Mesendoderm (in vitro differentiated cells): Measurements from ENCODE around the gene UTS2B.

Experiments
- DNase-seq: peaks from one replicate; pipeline ENCODE4 v3.0.0; 2013
- H2AK5ac ChIP-seq: 2 replicates; pipeline ENCODE4 v1.6.1; 2013; ENCODE audit warnings: low read length, inconsistent platforms
- H2BK120ac ChIP-seq: 2 replicates; pipeline ENCODE4 v1.6.1; 2013; ENCODE audit warnings: low read depth, mild to moderate bottlenecking, low read length, moderate library complexity, mixed read lengths
- H2BK15ac ChIP-seq: replicated peaks from 2 replicates; pipeline ENCODE4 v1.6.1; 2013; ENCODE audit warnings: low read depth, mild to moderate bottlenecking, moderate library complexity
- H2BK5ac ChIP-seq: 2 replicates; pipeline ENCODE4 v1.6.1; 2013; ENCODE audit warnings: low read length, inconsistent platforms
- H3K18ac ChIP-seq: 2 replicates; pipeline ENCODE4 v1.6.1; 2013; ENCODE audit warnings: mild to moderate bottlenecking, low read length, mixed read lengths
- H3K23ac ChIP-seq: one replicate; pipeline ENCODE4 v1.6.1; 2013; ENCODE audit warnings: low read length
- H3K27ac ChIP-seq: 2 replicates; pipeline ENCODE4 v1.5.1; 2013; ENCODE audit warnings: low read depth, mild to moderate bottlenecking, inconsistent platforms, low read length, moderate library complexity
- H3K27me3 ChIP-seq: 2 replicates; pipeline ENCODE4 v1.6.1; 2013; ENCODE audit warnings: low read length, control low read depth, mild to moderate bottlenecking, inconsistent platforms; ENCODE audit not compliant: insufficient read depth, poor library complexity
- H3K36me3 ChIP-seq: 2 replicates; pipeline ENCODE4 v1.6.1; 2013; ENCODE audit warnings: low read length, inconsistent platforms; ENCODE audit not compliant: control insufficient read depth, insufficient read depth
- H3K4ac ChIP-seq: one replicate; pipeline ENCODE4 v1.6.1; 2013; ENCODE audit warnings: low read depth, mild to moderate bottlenecking, low read length, moderate library complexity
- H3K4me1 ChIP-seq: 2 replicates; pipeline ENCODE4 v1.6.1; 2013; ENCODE audit warnings: low read depth, low read length, inconsistent platforms; ENCODE audit not compliant: control insufficient read depth
- H3K4me2 ChIP-seq: 2 replicates; pipeline ENCODE4 v1.6.1; 2013; ENCODE audit warnings: low read length
- H3K4me3 ChIP-seq: 2 replicates; pipeline ENCODE4 v1.5.1; 2013; ENCODE audit warnings: mild to moderate bottlenecking, low read length
- H3K56ac ChIP-seq: one replicate; pipeline ENCODE4 v1.6.1; 2013; ENCODE audit warnings: low read length
- H3K79me1 ChIP-seq: 2 replicates; pipeline ENCODE4 v1.6.1; 2013; ENCODE audit warnings: low read length, inconsistent platforms
- H3K79me2 ChIP-seq: 2 replicates; pipeline ENCODE4 v1.6.1; 2013; ENCODE audit warnings: mild to moderate bottlenecking, low read length; ENCODE audit not compliant: control insufficient read depth, insufficient read depth
- H3K9ac ChIP-seq: 2 replicates; pipeline ENCODE4 v1.6.1; 2013; ENCODE audit warnings: low read length, inconsistent platforms
- H4K5ac ChIP-seq: one replicate; pipeline ENCODE4 v1.6.1; 2013; ENCODE audit warnings: low read length
- H4K8ac ChIP-seq: one replicate; pipeline ENCODE4 v1.6.1; 2013; ENCODE audit warnings: low read depth, mild to moderate bottlenecking, control low read depth, low read length, moderate library complexity
- WGBS: extraction: QIAGEN DNeasy Blood & Tissue Kit; methylation state at CpG from one replicate; pipeline ENCODE4 v1.1.7; 2013; ENCODE audit warnings: low lambda C conversion rate, missing lambda C conversion rate; ENCODE audit not compliant: insufficient coverage; ENCODE audit errors: extremely low coverage; 5-methylcytosine and 5-hydroxymethylcytosine counted together

UTS2B gene

DNA sequence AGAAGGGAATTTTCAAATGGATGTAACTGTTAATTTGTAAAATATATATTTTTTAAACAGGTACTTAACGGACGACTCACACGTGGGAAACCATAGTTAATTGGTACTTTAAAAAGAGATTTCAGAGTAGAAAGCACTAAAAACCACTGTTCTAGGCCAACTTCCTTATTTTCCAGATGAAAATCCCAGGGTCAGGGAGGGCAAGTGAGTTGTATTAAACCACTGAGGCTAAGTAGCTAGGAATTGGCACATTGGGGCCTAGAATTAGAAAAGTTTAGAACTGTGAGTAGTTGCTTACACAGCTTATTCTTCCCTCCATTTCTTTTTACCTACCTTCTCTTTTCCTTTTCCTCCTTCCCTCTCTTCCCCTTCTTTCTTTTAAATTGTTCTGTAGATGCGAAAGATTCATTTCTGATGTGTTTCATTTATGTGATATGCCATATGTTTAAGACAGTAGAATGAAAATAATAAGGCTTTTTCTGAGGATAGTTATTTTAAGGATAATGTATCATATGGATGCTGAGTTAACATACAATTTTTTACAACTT is 4.1 kb upstream of the UTS2B start:
- Histone ChIP-seq H3K9ac (no peak overlapping the region), H3K27me3 (no peaks in the 10 kb centered on the region), H3K79me2 (peaks cover 19% of the 10 kb centered on the region), H3K18ac (no peak overlapping the region), H3K4me3 (no peak overlapping the region), H3K36me3 (no peaks in the 10 kb centered on the region), H4K5ac (no peak overlapping the region), H2BK15ac (no peak overlapping the region), H3K23ac (no peak overlapping the region), H3K27ac (no peak overlapping the region), H3K79me1 (peaks cover 1% of the 10 kb centered on the region), H3K4ac (no peak overlapping the region), H2BK5ac (no peak overlapping the region), H4K8ac (peak overlapping the region; percentile 56), H2AK5ac (no peak overlapping the region), H3K4me1 (peaks cover 4% of the 10 kb centered on the region), H2BK120ac (no peak overlapping the region), H3K4me2 (no peak overlapping the region), H3K56ac (no peak overlapping the region)
- WGBS = no CpG with 5 or more reads among the region's 4 CpGs
- DNase-seq = no peak

DNA sequence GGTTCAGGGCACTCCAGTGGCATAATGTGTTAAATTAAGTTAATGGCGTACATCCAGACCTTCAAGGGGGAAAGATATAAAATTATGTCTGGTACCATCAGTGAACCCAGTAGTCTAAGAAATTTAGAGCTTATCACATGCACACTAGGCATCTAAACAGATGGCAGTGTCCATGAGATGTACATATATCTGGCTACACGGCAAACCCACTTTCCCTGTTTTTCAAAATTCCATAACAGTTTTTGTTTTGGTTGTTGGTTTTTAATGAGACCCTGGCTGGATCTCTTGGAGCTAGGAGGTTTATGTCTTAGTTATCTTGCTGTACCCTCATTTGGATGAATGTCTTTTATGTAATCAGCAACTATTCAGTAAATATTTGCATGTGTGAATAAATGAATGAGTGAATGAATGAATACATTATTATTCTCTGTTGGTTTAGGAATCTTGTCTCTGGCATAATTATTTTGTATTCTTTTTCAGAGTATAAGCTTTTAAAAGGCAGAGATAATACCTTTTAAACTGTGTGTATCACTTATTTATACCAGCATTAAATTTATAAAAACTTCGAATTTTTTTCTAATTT is 3.1 kb upstream of the UTS2B start:
- H3K4ac ChIP-seq = no peak overlapping the region
- H3K9ac ChIP-seq = no peak overlapping the region
- no peak overlapping the region for H4K5ac ChIP-seq
- WGBS = no CpG with 5 or more reads among the region's 3 CpGs
- no peaks in the 10 kb centered on the region for H3K27me3 ChIP-seq
- H3K56ac ChIP-seq = no peak overlapping the region
- H3K23ac ChIP-seq = no peak overlapping the region
- peaks cover 18% of the 10 kb centered on the region for H3K79me2 ChIP-seq
- no peak overlapping the region for H2AK5ac ChIP-seq
- DNase-seq = no peak
- H2BK15ac ChIP-seq = no peak overlapping the region
- H3K4me1 ChIP-seq = peaks cover 7% of the 10 kb centered on the region
- H3K4me3 ChIP-seq = no peak overlapping the region
- H3K36me3 ChIP-seq = no peaks in the 10 kb centered on the region
- H4K8ac ChIP-seq = no peak overlapping the region
- no peak overlapping the region for H2BK120ac ChIP-seq
- H2BK5ac ChIP-seq = no peak overlapping the region
- no peak overlapping the region for H3K18ac ChIP-seq
- no peak overlapping the region for H3K4me2 ChIP-seq
- peaks cover 1% of the 10 kb centered on the region for H3K79me1 ChIP-seq
- no peak overlapping the region for H3K27ac ChIP-seq

DNA sequence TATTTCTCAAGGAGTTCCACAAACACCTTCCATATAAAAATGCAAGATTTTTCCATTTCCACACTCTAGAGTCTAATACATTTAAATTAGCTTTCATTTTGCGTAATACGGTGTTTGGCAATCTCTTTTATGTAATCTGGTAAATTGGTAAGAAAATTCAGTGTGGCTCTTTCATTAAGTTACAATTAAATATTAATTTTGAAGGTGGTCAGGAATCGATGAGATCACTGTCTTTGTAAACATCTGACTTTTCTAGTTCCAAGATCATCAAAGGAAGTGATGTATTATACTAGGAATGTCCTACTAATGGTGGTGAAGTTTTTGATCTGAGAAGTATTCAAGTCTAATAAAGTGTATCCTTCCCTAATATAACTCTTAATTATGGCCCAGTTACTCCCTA is 1.1 kb upstream of the UTS2B start:
- Histone ChIP-seq H3K18ac (no peak overlapping the region), H3K79me2 (peaks cover 18% of the 10 kb centered on the region), H3K36me3 (no peaks in the 10 kb centered on the region), H3K4me1 (peaks cover 10% of the 10 kb centered on the region), H2BK15ac (no peak overlapping the region), H2AK5ac (no peak overlapping the region), H2BK120ac (no peak overlapping the region), H3K4me3 (no peak overlapping the region), H4K8ac (no peak overlapping the region), H3K9ac (no peak overlapping the region), H3K23ac (no peak overlapping the region), H4K5ac (no peak overlapping the region), H3K4me2 (no peak overlapping the region), H3K56ac (no peak overlapping the region), H3K27ac (no peak overlapping the region), H3K4ac (no peak overlapping the region), H3K79me1 (peaks cover 1% of the 10 kb centered on the region), H3K27me3 (no peaks in the 10 kb centered on the region), H2BK5ac (no peak overlapping the region)
- no peak for DNase-seq
- no CpG with 5 or more reads among the region's 3 CpGs for WGBS

DNA sequence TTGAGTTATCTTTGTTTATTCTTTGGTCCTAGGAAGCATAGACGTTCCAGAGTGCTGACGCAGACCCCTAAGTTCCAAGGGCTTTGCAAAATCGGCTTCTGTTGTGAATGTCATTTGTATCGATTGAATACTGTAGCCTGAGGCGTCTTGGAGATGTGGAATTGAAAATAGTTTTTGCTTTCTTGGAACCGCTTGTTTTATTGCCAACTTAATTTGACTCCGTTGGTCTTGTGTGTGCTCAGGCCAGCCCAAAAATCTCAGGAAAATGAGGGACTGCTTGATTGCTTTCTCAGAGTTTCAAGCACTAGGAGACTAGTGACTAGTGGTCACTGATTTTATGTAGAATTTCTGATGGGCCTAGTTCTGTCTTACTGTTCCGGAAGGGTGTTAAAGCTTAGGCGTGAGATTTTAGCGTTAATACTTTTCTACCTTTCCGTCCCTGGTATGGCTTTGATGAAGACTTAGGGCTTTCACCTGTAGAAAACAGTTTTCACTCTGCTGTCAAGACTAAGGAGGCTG is 263 bp upstream of the UTS2B start:
- peak overlapping the region; percentile 14 for H2BK120ac ChIP-seq
- H3K79me1 ChIP-seq = peaks cover 1% of the 10 kb centered on the region
- no peak overlapping the region for H4K5ac ChIP-seq
- peak; percentile 75 for DNase-seq
- peaks cover 18% of the 10 kb centered on the region for H3K79me2 ChIP-seq
- H3K27ac ChIP-seq = no peak overlapping the region
- WGBS = no CpG with 5 or more reads among the region's 11 CpGs
- H3K23ac ChIP-seq = no peak overlapping the region
- H2AK5ac ChIP-seq = no peak overlapping the region
- H3K4me3 ChIP-seq = peak overlapping the region; percentile 61
- no peaks in the 10 kb centered on the region for H3K27me3 ChIP-seq
- H3K4ac ChIP-seq = peak overlapping the region; percentile 45
- H3K4me1 ChIP-seq = peaks cover 10% of the 10 kb centered on the region
- H3K4me2 ChIP-seq = peak overlapping the region; percentile 81
- peak overlapping the region; percentile 88 for H3K18ac ChIP-seq
- no peaks in the 10 kb centered on the region for H3K36me3 ChIP-seq
- peak overlapping the region; percentile 86 for H3K9ac ChIP-seq
- no peak overlapping the region for H2BK5ac ChIP-seq
- peak overlapping the region; percentile 89 for H3K56ac ChIP-seq
- no peak overlapping the region for H2BK15ac ChIP-seq
- no peak overlapping the region for H4K8ac ChIP-seq

DNA sequence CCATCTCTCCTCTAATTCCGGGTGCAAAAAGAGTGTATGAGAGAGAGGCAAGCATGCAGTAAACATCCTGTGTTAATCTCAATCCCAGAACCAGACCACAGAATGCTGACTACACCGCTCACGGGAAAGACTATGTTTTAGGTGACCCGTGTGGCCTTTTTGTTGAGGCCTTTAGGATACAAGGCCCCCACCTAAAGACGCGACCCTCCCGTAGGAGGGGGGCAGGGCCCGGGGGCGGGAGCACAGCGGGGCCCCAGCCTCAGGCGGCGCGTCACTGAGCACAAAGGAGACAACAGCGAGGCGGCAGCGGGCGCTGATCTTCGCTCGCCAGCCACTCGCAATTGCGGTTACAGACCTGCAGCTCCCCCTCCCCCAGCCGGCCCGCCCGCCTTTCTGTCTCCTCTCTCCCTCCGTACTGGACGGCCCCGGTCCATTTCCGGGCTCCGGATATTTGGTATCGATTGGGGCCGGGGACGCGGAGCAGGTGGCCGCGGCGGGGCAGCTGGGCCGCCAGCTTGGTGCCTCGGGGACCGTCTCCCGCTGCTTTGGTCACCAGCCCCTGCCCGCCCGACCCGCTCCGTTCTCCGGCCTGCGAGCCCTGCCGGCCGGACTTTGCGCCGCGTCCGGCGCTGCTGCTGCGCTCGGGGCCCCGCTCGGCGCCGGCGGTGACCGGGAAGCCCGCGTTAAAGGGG is 1.2 kb downstream of the UTS2B start, which contains the start of gene CCDC50:
Gene CCDC50, plus strand, starts transcription at position 433 of the 692 bp plus-strand sequence. CDS start 281 bp downstream, outside the sequence.
- Histone ChIP-seq H3K4me3 (peak within 1 kb of the TSS; percentile 61), H3K23ac (no peak within 1 kb of the TSS), H2BK5ac (peak within 1 kb of the TSS; percentile 13), H4K8ac (peak within 1 kb of the TSS; percentile 7), H3K27me3 (no peaks in the 10 kb centered on the region), H3K4ac (peak within 1 kb of the TSS; percentile 81), H3K56ac (peak within 1 kb of the TSS; percentile 89), H3K4me1 (peaks cover 10% of the 10 kb centered on the region), H2BK120ac (peak within 1 kb of the TSS; percentile 13), H3K18ac (peak within 1 kb of the TSS; percentile 88), H3K9ac (peak within 1 kb of the TSS; percentile 86), H3K27ac (peak within 1 kb of the TSS; percentile 82), H3K36me3 (no peaks in the 10 kb centered on the region), H2AK5ac (no peak within 1 kb of the TSS), H3K79me2 (peaks cover 18% of the 10 kb centered on the region), H3K79me1 (peaks cover 1% of the 10 kb centered on the region), H3K4me2 (peak within 1 kb of the TSS; percentile 81), H2BK15ac (no peak within 1 kb of the TSS), H4K5ac (no peak within 1 kb of the TSS)
- peak; percentile 90 for DNase-seq
- WGBS = no CpG with 5 or more reads among the region's 63 CpGs
